ENCODE measurements around the gene TBX1. TPM values are rescaled to one million over a fixed set of nuclear protein-coding genes. Genes with fewer than 3 reads are reported as not detected.

The TBX1 gene
- total RNA-seq (100 to 1,000 TPM in 2 of 4 donors, 10 to 100 TPM in 2; 76.0 to 112 (median 91.8) TPM), polyA plus RNA-seq (10 to 100 TPM; 18.2 to 80.8 (median 63.8) TPM)
- long read RNA-seq, donor 1, transcript TBX1-206 (7 exons, 2,003 nt) = major isoform, 41 of 60 reads
- long read RNA-seq, donor 1, partial matches to known transcripts = 14 of 60 reads
- long read RNA-seq, donor 1, other reads (novel, unspliced or antisense) = 5 of 60 reads
- long read RNA-seq, donor 2, transcript TBX1-206 (7 exons, 2,003 nt) = major isoform, 148 of 203 reads
- long read RNA-seq, donor 2, partial matches to known transcripts = 35 of 203 reads
- long read RNA-seq, donor 2, other reads (novel, unspliced or antisense) = 19 of 203 reads

DNA sequence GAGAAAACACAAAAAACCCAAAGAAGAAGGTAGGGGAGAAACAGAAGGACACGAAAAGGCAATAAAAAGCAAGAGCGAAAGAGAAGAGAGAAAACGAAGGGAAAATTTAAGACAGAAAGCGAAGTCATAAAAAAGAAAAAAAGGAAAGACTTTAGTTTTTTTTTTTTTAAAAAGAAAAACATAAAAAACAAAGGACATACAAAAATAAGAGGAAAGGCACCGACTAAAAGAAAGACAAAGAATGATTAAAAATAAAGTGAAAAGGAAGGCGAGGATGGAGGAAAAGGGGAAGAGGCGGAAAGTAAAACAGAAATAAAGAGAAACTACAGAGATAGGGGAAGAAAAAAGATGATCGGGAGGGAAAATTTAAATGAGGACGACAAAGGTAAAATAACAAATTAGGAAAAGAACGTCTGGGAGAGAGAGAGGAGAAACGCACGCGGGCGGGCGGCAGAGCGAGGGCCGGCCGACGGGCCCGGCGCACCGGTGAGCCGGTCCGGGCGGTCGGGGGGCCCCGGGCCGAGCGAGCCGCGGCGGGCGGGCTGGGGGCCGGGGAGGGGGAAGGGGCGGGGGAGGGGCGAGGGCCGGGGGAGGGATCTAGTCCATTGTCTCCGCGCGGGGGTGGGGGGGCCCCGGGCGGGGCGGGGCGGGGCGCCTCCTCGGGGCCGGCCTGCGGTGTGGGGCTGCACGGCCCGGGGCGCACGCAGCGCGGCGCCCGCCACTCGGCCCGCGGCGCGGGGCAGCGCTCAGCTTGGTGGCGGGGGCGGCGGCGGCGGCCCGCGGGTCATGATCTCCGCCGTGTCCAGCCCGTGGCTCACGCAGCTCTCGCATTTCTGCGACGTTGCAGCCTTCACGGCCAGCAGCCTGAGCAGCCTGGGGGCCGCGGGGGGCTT, at the start of gene TBX1:
TSS of gene TBX1 (plus strand) at position 721 of the 893 bp plus-strand sequence. CDS start at position 787, 66 bp downstream.
- intact Hi-C loops (cut with DNase I) = no loop called here
- TF ChIP-seq, protein P1, sequence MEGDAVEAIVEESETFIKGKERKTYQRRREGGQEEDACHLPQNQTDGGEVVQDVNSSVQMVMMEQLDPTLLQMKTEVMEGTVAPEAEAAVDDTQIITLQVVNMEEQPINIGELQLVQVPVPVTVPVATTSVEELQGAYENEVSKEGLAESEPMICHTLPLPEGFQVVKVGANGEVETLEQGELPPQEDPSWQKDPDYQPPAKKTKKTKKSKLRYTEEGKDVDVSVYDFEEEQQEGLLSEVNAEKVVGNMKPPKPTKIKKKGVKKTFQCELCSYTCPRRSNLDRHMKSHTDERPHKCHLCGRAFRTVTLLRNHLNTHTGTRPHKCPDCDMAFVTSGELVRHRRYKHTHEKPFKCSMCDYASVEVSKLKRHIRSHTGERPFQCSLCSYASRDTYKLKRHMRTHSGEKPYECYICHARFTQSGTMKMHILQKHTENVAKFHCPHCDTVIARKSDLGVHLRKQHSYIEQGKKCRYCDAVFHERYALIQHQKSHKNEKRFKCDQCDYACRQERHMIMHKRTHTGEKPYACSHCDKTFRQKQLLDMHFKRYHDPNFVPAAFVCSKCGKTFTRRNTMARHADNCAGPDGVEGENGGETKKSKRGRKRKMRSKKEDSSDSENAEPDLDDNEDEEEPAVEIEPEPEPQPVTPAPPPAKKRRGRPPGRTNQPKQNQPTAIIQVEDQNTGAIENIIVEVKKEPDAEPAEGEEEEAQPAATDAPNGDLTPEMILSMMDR (IDR thresholded peaks at IDR 0.05) = no peak
- Histone ChIP-seq H3K9me3 (no peaks in the 10 kb centered on the region), H3K4me1 (peaks cover 11% of the 10 kb centered on the region), H3K4me3 (peak within 1 kb of the TSS; percentile 80), H3K27ac (peak within 1 kb of the TSS; percentile 87), H3K27me3 (ENCODE audit: insufficient read depth in 3 of 3, low read length in 2 of 3) (peaks cover 0 to 26% (median 0%) of the 10 kb centered on the region in 3 donors), H3K36me3 (ENCODE audit: insufficient read depth in 1 of 2, low read depth in 1 of 2) (peaks cover 0 to 16% of the 10 kb centered on the region in 2 donors)
- DNase-seq (no peak), ATAC-seq (peak; percentile 27 to 67 (median 53))
- WGBS, 3 donors = 7 to 41% (median 28%) methylated on average over 10 to 66 of the region's 79 CpGs

DNA sequence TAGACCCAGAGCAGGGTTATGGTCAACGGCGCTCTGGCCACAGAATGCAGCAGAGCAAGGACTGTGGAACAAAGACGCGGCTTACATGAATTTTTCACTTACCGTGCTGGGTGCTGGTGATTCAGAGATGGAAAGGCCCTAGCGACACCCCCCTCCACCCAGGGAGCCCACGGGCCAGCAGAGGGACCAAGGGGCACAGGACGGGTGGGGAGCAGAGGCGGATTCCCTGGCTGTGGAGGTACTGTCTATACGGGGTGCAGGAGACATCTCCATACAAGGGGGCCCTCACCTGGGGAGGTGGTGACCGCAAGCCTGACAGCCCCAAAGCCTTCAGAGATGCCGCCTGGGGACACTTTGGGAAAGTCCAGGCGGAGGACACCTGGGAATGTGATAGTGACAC, 47.3 kb upstream of the TBX1 start:
- ATAC-seq (no peak), DNase-seq (peak; percentile 9 to 44)
- TF ChIP-seq, protein P1 (IDR thresholded peaks at IDR 0.05) = no peak
- no peak overlapping the region for H3K27ac ChIP-seq
- WGBS, 3 donors = 89 to 95% (median 92%) methylated on average over 13 of the region's 13 CpGs
- no peaks in the 10 kb centered on the region for H3K36me3 ChIP-seq (ENCODE audit: insufficient read depth in 1 of 2, low read depth in 1 of 2)
- no peak overlapping the region for H3K4me3 ChIP-seq
- peaks cover 0 to 4% (median 0%) of the 10 kb centered on the region in 3 donors for H3K27me3 ChIP-seq (ENCODE audit: insufficient read depth in 3 of 3, low read length in 2 of 3)
- intact Hi-C loops (cut with DNase I) = no loop called here
- H3K4me1 ChIP-seq = peaks cover 21% of the 10 kb centered on the region
- no peaks in the 10 kb centered on the region for H3K9me3 ChIP-seq

DNA sequence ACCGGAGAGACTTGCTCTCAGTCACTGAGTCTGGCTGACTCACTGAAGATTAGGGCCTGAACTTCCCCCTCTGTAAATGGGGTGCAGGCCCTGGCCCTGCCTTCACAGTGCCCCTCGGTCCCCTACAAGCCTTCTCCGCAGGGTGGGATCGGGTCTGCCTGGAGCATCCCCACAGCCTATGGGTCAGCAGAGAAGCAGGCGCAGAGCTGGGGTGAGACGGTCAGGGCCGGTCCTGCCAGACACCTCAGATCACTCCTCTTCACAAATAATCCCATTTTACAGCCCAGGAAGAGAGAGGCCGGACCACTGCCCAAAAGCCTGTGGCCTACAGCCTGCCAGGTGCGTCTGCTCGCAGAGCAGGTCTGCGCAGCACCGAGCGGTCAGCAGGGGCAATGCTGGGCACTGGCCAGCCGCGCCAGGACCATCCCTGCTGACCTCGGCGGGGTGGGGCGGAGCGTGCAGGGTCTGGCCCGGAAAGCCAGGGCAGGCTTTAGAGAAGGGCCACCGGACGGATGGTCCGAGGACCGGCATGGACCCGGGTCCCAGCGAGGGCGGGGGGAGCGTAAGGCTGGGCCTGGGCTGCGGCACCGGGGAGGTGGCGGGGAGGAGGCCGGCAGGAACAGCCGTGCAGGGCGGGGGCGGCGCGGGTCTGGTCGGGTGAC, 46.8 kb upstream of the TBX1 start:
- ATAC-seq = peak in 2 of 4 donors; percentile 6 to 13
- intact Hi-C loops (cut with DNase I) = no loop called here

More for the DNA sequence above, 46.8 kb upstream of the TBX1 start:
- DNase-seq = peak; percentile 43 to 56
- TF ChIP-seq, protein P1 (IDR thresholded peaks at IDR 0.05) = no peak
- Histone ChIP-seq H3K36me3 (ENCODE audit: insufficient read depth in 1 of 2, low read depth in 1 of 2) (no peaks in the 10 kb centered on the region), H3K4me1 (peaks cover 20% of the 10 kb centered on the region), H3K9me3 (no peaks in the 10 kb centered on the region), H3K4me3 (peak overlapping the region; percentile 70), H3K27me3 (ENCODE audit: insufficient read depth in 3 of 3, low read length in 2 of 3) (peaks cover 0 to 8% (median 0%) of the 10 kb centered on the region in 3 donors), H3K27ac (no peak overlapping the region)
- 21 to 27% (median 24%) methylated on average over 28 to 38 of the region's 38 CpGs for WGBS, 3 donors
